GM10248 (cell line): ENCODE results near the gene KRTAP27-1.

Source experiments
- CTCF ChIA-PET: fragments of 300-600 bp; sonication (Branson Sonifier 250); formaldehyde crosslinking; extraction: SDS; loops from one replicate; lab custom pipeline; 2021; ENCODE audit warnings: antibody characterized with exemption; lab: Yijun Ruan, JAX
- POLR2A ChIA-PET: fragments of 350-650 bp; sonication (Branson Sonifier 250); formaldehyde crosslinking; extraction: SDS; loops from one replicate; lab custom pipeline; 2020; ENCODE audit warnings: antibody characterized with exemption; lab: Yijun Ruan, JAX
- DNase-seq: peaks from one replicate; pipeline ENCODE4 v3.0.0; 2012; ENCODE audit errors: extremely low spot score
- CTCF ChIP-seq: IDR thresholded peaks from 2 replicates; pipeline ENCODE4 v1.5.1; 2012; ENCODE audit warnings: mild to moderate bottlenecking, low read depth; ENCODE audit errors: extremely low read depth, missing control alignments, control extremely low read depth

The KRTAP27-1 gene

DNA sequence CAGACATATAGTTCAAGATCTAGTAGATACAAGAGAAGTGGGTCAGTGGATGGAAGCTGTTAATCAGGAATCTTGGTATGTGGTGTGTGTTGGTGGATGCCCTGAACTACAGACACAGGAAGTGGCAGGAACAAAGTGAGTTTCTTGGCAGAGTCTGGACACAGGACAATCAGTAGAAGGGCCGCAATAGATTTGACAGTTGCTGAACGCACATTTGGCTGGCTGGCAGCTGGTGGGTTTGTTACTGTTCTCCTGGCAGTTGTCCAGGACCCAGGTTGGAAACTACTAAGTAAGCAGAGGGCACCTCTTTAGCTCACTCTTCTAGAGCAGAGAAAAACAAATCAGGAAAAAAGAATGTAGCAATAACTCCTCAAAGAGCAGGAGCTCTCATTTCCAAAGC, 30.6 kb downstream of the KRTAP27-1 start:
- no peak for DNase-seq
- ChIA-PET CTCF (interaction anchor here (1.5 kb wide), 2 partner anchors 54 to 768 kb away, joined by 3 to 5 read pairs; no protein-coding TSS in a partner anchor), POLR2A (no interaction called here)
- no peak for TF ChIP-seq CTCF

DNA sequence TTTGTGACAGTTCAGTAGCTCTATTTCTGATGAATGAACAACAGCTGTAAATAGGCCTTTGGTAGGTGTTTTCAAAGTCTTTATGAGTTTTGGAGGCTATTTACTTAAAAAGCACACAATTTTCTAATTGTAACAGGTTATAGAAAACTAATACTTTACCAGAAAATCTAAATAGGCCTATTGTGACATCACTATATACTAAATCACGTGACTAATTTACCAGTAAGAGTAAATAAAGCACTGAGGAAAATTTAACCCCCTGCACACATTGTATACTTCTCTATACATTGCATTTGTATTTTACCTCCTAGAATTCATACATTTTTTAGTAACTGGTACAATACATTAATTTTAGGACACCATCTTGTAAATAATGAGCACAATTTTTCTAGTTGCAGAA, 32.4 kb downstream of the KRTAP27-1 start:
- no peak for TF ChIP-seq CTCF
- POLR2A ChIA-PET: no interaction called here
- CTCF ChIA-PET: no interaction called here
- DNase-seq: no peak

- POLR2A ChIA-PET: no interaction called here
- CTCF ChIA-PET: no interaction called here
- DNase-seq: no peak
- TF ChIP-seq CTCF: no peak
Measured at GRCh38 chr21:30289215-30289614, 48.3 kb downstream of the KRTAP27-1 start, which contains the start of gene KRTAP25-1. KRTAP25-1 (minus strand) TSS chr21:30289514; CDS start chr21:30289490, 24 bp downstream.
